Progenitor cell of endocrine pancreas (in vitro differentiated cells): ENCODE data around the gene GAL3ST3. TPM values are rescaled to one million over a fixed set of nuclear protein-coding genes. Genes with fewer than 3 reads are reported as not detected.

Experiments
- DNase-seq: peaks from one replicate; pipeline ENCODE4 v3.0.0; 2021; ENCODE audit warnings: low spot score; ENCODE audit not compliant: unreplicated experiment
- H3K27ac Mint-ChIP-seq: 2 replicates; pipeline ENCODE4 v1.8.0; 2021; ENCODE audit warnings: mild to moderate bottlenecking, moderate library complexity, mixed read lengths
- H3K27me3 Mint-ChIP-seq: 2 replicates; pipeline ENCODE4 v1.8.0; 2021; ENCODE audit warnings: mixed read lengths
- H3K36me3 Mint-ChIP-seq: 2 replicates; pipeline ENCODE4 v1.8.0; 2022; ENCODE audit warnings: mixed read lengths; ENCODE audit not compliant: insufficient read depth
- H3K4me1 Mint-ChIP-seq: 2 replicates; pipeline ENCODE4 v1.8.0; 2021; ENCODE audit warnings: low read depth, mixed read lengths
- H3K4me3 Mint-ChIP-seq: 2 replicates; pipeline ENCODE4 v1.8.0; 2021; ENCODE audit warnings: low read depth, mild to moderate bottlenecking, moderate library complexity, mixed read lengths
- H3K9me3 Mint-ChIP-seq: 2 replicates; pipeline ENCODE4 v1.8.0; 2021; ENCODE audit warnings: low read depth, mixed read lengths
- CTCF ChIP-seq: fragments of 200-600 bp; sonication (generic); IDR thresholded peaks from one replicate; pipeline ENCODE4 v1.5.0; 2021; ENCODE audit warnings: antibody characterized with exemption, mild to moderate bottlenecking; ENCODE audit not compliant: unreplicated experiment
- total RNA-seq: library from RNA; stranded (reverse); gene quantifications from 2 replicates; pipeline ENCODE4 v1.2.1, GENCODE V29; 2021

Gene GAL3ST3
- total RNA-seq, 1 donor from 2014 or later: 3.9 TPM

- DNase-seq: no peak
- H3K4me3 Mint-ChIP-seq: no peak overlapping the region
- TF ChIP-seq CTCF: no peak
- H3K36me3 Mint-ChIP-seq: peaks cover 25% of the 10 kb centered on the region
- H3K27me3 Mint-ChIP-seq: no peaks in the 10 kb centered on the region
- H3K27ac Mint-ChIP-seq: no peak overlapping the region
- peaks cover 26% of the 10 kb centered on the region for H3K4me1 Mint-ChIP-seq
- H3K9me3 Mint-ChIP-seq: no peaks in the 10 kb centered on the region
Observed at GRCh38 chr11:66055021-66055420, 6.1 kb upstream of the GAL3ST3 start.

- DNase-seq: no peak
- H3K27me3 Mint-ChIP-seq: no peaks in the 10 kb centered on the region
- H3K36me3 Mint-ChIP-seq: peaks cover 14% of the 10 kb centered on the region
- H3K4me1 Mint-ChIP-seq: peaks cover 32% of the 10 kb centered on the region
- no peak for TF ChIP-seq CTCF
- no peaks in the 10 kb centered on the region for H3K9me3 Mint-ChIP-seq
- H3K27ac Mint-ChIP-seq: peak overlapping the region; percentile 97
- H3K4me3 Mint-ChIP-seq: peak overlapping the region; percentile 99
Observed at GRCh38 chr11:66052664-66052982, 3.7 kb upstream of the GAL3ST3 start.

DNA sequence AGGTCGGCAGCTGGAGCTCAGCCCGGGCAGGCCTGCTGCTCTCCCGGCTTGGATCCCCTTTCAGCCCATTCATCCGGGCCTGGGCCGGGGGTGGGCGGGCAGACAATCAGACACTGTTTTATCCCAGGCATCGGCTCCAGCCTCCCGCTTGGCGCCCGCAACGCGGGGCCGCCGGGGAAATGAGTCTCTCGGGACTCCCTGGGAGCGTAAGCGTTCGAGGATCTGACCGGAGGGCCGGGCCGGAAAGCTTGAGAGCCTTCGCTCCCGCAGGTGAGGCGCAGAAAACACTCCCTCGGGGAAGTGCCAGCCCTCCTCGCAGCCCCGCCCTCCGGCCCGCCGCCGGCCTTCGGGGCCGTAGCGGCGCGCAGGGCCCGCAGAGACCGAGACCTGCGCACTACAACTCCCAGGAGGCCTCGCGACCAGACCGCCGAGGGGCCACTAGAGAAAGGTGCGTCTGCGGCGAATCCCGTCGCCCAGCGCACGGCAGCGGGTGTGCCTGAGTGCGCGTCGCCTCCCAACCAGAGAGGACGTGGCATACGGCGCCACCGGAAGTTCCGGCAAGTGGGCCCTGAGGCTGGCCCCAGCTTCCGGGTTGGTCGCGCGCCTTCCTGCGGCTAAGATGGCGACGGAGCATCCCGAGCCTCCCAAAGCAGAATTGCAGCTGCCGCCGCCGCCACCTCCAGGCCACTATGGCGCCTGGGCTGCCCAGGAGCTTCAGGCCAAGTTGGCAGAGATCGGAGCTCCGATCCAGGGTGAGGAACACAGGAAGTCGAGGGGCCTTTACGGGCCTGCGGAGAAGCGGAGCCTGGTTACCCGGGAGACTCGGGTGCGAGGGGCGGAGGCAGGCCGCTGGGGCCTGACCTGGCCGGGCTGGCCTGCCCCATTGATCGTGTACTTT lies 3.1 kb upstream of the GAL3ST3 start, which contains the start of gene SF3B2:
SF3B2 (plus strand) TSS at position 599 of the 898 bp plus-strand sequence; CDS start at position 620, 21 bp downstream.
- H3K4me3 Mint-ChIP-seq: peak within 1 kb of the TSS; percentile 99
- H3K9me3 Mint-ChIP-seq: no peaks in the 10 kb centered on the region
- DNase-seq: peak; percentile 96
- H3K27ac Mint-ChIP-seq: peak within 1 kb of the TSS; percentile 98
- H3K36me3 Mint-ChIP-seq: peaks cover 11% of the 10 kb centered on the region
- no peaks in the 10 kb centered on the region for H3K27me3 Mint-ChIP-seq
- no peak for TF ChIP-seq CTCF
- H3K4me1 Mint-ChIP-seq: peaks cover 32% of the 10 kb centered on the region

- Mint-ChIP-seq H3K4me3 (peak overlapping the region; percentile 99), H3K36me3 (peaks cover 11% of the 10 kb centered on the region), H3K27me3 (no peaks in the 10 kb centered on the region), H3K27ac (peak overlapping the region; percentile 98), H3K9me3 (no peaks in the 10 kb centered on the region), H3K4me1 (peaks cover 32% of the 10 kb centered on the region)
- no peak for TF ChIP-seq CTCF
- DNase-seq: no peak
Observed at GRCh38 chr11:66051371-66051765, 2.4 kb upstream of the GAL3ST3 start.

DNA sequence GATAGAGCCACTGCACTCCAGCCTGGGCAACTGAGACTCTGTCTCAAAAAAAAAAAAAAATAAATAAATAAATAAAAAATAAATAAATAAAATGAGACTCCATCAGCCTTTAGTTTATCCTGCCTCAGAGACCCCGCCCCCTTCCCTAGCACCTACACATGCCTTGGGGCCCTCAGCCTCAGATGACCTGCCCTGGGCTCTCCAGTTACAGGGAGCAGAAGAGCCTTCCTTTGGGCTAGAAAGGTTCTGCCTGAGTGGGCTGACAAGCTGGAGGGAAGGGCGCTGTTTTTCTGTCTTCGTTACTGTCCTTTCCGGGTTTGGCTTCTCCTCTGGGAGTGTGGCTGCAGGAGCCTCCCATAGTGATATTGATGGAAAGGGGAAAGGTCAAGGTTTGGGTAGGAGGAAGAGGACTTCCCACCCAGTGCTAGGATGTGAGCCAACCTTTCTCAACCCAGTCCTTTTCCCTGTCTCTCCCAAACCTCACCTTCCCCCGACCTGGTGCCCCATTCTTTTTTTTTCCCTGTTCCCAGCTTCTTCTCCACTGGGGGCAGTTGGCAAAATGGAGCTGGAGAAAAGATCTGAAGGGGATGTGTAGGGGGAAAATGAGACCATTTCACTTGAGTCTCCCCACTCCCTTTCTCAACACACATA lies 1.7 kb upstream of the GAL3ST3 start:
- peaks cover 9% of the 10 kb centered on the region for H3K36me3 Mint-ChIP-seq
- H3K27me3 Mint-ChIP-seq: no peaks in the 10 kb centered on the region
- TF ChIP-seq CTCF: no peak
- peak overlapping the region; percentile 99 for H3K4me3 Mint-ChIP-seq
- DNase-seq: no peak
- peaks cover 32% of the 10 kb centered on the region for H3K4me1 Mint-ChIP-seq
- H3K9me3 Mint-ChIP-seq: no peaks in the 10 kb centered on the region
- peak overlapping the region; percentile 98 for H3K27ac Mint-ChIP-seq
